GM06990 (cell line): ENCODE data around the gene SAP30BP.

Experiments used
- DNase-seq: peaks from one replicate; pipeline ENCODE4 v3.0.0-alpha.2; 2011; ENCODE audit not compliant: insufficient read length; ENCODE audit errors: extremely low read depth
- H3K27me3 ChIP-seq: replicated peaks from 2 replicates; pipeline ENCODE4 v1.6.0; 2011; ENCODE audit warnings: low read length; ENCODE audit not compliant: control insufficient read depth, insufficient read depth
- H3K36me3 ChIP-seq: 2 replicates; pipeline ENCODE4 v1.5.1; 2011; ENCODE audit warnings: low read length; ENCODE audit not compliant: control insufficient read depth, insufficient read depth
- H3K4me3 ChIP-seq: replicated peaks from 2 replicates; pipeline ENCODE4 v1.5.1; 2011; ENCODE audit warnings: low read depth, mild to moderate bottlenecking, control low read depth, low read length
- CTCF ChIP-seq: IDR thresholded peaks from 2 replicates; pipeline ENCODE4 v1.5.1; 2011; ENCODE audit warnings: low read length, control low read depth, mild to moderate bottlenecking, inconsistent platforms; ENCODE audit not compliant: insufficient read depth, poor library complexity, severe bottlenecking

The SAP30BP gene

GRCh38 chr17:75742337-75742736 lies 75.2 kb downstream of the SAP30BP start:
- TF ChIP-seq CTCF: no peak
- H3K4me3 ChIP-seq: no peak overlapping the region
- H3K36me3 ChIP-seq: no peaks in the 10 kb centered on the region
- no peaks in the 10 kb centered on the region for H3K27me3 ChIP-seq
- no peak for DNase-seq

DNA sequence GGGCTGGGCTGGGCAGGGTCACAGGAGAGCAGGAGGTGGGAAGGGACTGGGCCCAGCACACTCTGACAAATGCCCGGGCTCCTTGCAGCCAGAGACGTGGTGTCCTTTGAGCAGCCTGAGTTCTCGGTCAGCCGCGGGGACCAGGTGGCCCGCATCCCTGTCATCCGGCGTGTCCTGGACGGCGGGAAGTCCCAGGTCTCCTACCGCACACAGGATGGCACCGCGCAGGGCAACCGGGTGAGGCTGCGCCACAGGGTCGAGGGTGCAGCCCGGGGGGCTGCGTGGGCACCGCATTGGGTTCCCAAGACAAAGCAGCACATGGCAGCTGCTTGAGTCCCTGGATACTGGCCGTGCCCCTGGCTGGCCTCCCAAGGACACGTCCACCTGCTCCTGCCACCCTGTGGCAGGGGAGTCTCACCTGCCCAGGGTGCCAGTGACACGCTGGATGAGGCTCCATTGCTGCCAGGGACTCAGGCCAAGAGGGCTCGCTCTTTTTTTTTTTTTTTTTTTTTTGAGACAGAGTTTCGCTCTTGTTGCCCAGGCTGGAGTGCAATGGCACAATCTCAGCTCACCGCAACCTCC lies 76.6 kb downstream of the SAP30BP start:
- TF ChIP-seq CTCF: no peak
- Histone ChIP-seq H3K27me3 (no peaks in the 10 kb centered on the region), H3K4me3 (no peak overlapping the region), H3K36me3 (no peaks in the 10 kb centered on the region)
- no peak for DNase-seq

GRCh38 chr17:75748706-75749105 lies 81.6 kb downstream of the SAP30BP start:
- no peak for TF ChIP-seq CTCF
- no peak overlapping the region for H3K4me3 ChIP-seq
- H3K27me3 ChIP-seq: no peaks in the 10 kb centered on the region; the same call in 1 of the 2 replicates
- no peak for DNase-seq
- no peaks in the 10 kb centered on the region for H3K36me3 ChIP-seq

DNA sequence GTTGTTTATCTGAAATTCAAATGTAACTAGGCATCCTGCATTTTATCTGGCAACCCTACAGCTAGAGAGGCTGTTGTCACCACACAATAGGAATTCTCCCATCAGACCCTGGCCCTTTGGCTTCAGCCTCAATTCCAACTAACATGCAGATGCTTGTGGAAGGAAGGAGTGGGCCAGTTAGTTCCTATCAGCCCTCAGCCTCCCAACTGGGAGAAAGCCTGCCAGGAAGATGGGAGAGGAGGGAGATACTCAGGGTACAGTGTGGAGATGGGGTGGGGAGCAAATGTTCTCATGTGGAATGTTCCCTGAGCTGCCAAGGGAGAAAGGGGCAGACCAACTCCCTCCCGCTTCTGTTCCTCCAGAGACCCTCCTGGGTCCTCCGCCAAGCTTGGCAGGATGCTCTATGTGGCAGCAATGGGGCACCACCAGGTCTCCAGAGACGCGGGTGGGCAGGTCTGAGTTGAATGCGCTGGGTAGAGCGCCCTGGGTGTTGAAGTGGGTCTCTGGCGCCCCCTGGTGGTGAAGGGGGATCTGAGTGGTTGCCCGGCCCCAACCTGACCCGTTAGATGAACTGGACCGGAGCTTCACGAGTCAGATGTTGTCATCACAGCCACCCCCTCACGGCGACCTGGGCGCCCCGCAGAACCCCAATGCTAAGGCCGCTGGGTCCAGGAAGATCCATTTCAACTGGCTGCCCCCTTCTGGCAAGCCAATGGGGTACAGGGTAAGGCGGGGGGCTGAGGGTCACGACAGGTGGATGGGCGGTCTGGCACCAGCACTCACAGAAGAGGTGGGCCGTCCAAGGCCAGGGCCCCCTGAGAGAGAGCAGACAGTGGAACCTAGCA lies 82.6 kb downstream of the SAP30BP start:
- no peak overlapping the region for H3K4me3 ChIP-seq
- H3K27me3 ChIP-seq: no peaks in the 10 kb centered on the region; the same call in 1 of the 2 replicates
- H3K36me3 ChIP-seq: no peaks in the 10 kb centered on the region
- DNase-seq: peak; percentile 77
- peak; percentile 91 for TF ChIP-seq CTCF

DNA sequence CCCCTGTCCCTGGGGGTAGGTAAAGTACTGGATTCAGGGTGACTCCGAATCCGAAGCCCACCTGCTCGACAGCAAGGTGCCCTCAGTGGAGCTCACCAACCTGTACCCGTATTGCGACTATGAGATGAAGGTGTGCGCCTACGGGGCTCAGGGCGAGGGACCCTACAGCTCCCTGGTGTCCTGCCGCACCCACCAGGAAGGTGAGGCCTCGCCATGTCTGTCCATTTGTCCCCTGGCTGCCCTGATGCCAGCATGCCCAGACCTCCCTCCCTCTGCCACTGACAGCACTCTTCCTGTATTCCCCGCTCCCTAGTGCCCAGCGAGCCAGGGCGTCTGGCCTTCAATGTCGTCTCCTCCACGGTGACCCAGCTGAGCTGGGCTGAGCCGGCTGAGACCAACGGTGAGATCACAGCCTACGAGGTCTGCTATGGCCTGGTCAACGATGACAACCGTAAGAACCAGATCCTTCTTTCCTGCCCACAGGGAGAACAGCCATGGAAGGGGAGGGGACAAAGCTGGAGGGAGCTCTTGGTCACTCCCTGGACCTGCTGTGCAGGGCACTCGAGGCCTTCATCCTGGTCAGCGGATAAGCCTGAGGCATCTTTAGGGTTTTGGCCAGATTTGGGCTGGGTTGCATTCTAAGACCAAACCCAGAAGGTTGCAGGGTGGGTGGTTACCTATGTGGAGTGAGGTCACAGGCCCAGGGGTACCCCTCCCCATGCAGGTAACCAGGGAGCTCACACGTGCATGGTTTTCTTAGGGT lies 83.7 kb downstream of the SAP30BP start:
- no peak for DNase-seq
- Histone ChIP-seq H3K4me3 (no peak overlapping the region), H3K36me3 (no peaks in the 10 kb centered on the region), H3K27me3 (no peaks in the 10 kb centered on the region; the same call in 1 of the 2 replicates)
- no peak for TF ChIP-seq CTCF
